Measurements from ENCODE around the gene PFDN6. TPM values are rescaled to one million over a fixed set of nuclear protein-coding genes. Genes with fewer than 3 reads are reported as not detected.

The PFDN6 gene
- total and polyA plus RNA-seq, 9 of the 15 experiments (the other 6 are each of a cell fraction or from before 2014, with no cell fraction given) = 6.8 to 475 (median 216) TPM

GRCh38 chr6:33249732-33250630 lies 39.4 kb upstream of the PFDN6 start (continued):
- TF ChIP-seq HDAC8 (tag; IDR thresholded peaks at IDR 0.05) = no peak
- 0 out of 2 replicates have a peak, but pooled peaks have one; percentile 14 for TF ChIP-seq ZNF133 (CRISPR knock-in tag; IDR thresholded peaks at IDR 0.05)
- TF ChIP-seq ARID4B (CRISPR knock-in tag; IDR thresholded peaks at IDR 0.05) = no peak
- no peak for TF ChIP-seq U2AF2 (optimal IDR thresholded peaks at IDR 0.05; ENCODE audit: low read depth, low read length)
- TF ChIP-seq ZNF764 (CRISPR knock-in tag; IDR thresholded peaks at IDR 0.05; ENCODE audit: low read depth) = peak; percentile 39; the same call in 1 of the 2 replicates
- no peak for TF ChIP-seq ZFP30 (CRISPR knock-in tag; IDR thresholded peaks at IDR 0.05; ENCODE audit: borderline replicate concordance)
- TF ChIP-seq TFE3 (CRISPR knock-in tag; IDR thresholded peaks at IDR 0.05) = no peak
- peak; percentile 70; the same call in 1 of the 2 replicates for TF ChIP-seq TRIM25 (IDR thresholded peaks at IDR 0.05; ENCODE audit: borderline replicate concordance)
- TF ChIP-seq RNF219 (CRISPR knock-in tag; IDR thresholded peaks at IDR 0.05) = no peak
- TF ChIP-seq HMGN3 (IDR thresholded peaks at IDR 0.05; ENCODE audit: borderline replicate concordance, extremely low read depth, insufficient read length, low read depth, low read length) = no peak
- no peak for TF ChIP-seq GTF3C2 (IDR thresholded peaks at IDR 0.05; ENCODE audit: borderline replicate concordance, extremely low read depth, insufficient read length)

Data from K562 (cell line).